ENCODE measurements around the gene ALDOB. TPM values are rescaled to one million over a fixed set of nuclear protein-coding genes. Genes with fewer than 3 reads are reported as not detected.

The ALDOB gene
- not detected in 2 replicates for total RNA-seq

DNA sequence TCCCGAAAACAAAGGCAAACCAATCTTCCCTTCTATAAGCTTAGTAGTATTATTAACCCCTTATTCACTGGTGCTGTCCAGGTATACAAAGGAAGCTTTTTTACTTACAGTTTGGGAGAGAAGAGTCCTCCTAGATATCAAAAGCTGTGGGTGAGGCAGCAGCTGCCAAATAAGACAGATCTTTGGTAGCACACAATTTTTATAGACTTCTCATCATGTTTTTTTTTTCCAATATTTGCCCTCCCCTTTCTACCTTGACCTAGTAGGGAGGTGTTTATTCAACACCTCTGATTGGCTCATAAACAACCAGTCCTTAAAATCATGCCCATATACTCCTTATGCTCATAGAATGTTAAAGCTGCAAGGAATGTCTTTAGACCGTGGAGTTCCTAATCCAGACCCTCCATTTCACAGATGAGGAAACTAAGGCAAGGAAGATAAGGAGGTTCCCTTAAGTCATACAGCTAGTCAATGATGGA lies at the start of gene ALDOB:
TSS of gene ALDOB (minus strand) at position 174 of the 479 bp plus-strand sequence. CDS start 4,887 bp downstream, outside the sequence.
- no peak within 1 kb of the TSS for H3K4me3 ChIP-seq (ENCODE audit: low read depth, low read length)
- TF ChIP-seq, protein P1, sequence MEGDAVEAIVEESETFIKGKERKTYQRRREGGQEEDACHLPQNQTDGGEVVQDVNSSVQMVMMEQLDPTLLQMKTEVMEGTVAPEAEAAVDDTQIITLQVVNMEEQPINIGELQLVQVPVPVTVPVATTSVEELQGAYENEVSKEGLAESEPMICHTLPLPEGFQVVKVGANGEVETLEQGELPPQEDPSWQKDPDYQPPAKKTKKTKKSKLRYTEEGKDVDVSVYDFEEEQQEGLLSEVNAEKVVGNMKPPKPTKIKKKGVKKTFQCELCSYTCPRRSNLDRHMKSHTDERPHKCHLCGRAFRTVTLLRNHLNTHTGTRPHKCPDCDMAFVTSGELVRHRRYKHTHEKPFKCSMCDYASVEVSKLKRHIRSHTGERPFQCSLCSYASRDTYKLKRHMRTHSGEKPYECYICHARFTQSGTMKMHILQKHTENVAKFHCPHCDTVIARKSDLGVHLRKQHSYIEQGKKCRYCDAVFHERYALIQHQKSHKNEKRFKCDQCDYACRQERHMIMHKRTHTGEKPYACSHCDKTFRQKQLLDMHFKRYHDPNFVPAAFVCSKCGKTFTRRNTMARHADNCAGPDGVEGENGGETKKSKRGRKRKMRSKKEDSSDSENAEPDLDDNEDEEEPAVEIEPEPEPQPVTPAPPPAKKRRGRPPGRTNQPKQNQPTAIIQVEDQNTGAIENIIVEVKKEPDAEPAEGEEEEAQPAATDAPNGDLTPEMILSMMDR (IDR thresholded peaks at IDR 0.05; ENCODE audit: insufficient read depth, low read depth, low read length): no peak
- no peak for DNase-seq (ENCODE audit: low read depth)

DNA sequence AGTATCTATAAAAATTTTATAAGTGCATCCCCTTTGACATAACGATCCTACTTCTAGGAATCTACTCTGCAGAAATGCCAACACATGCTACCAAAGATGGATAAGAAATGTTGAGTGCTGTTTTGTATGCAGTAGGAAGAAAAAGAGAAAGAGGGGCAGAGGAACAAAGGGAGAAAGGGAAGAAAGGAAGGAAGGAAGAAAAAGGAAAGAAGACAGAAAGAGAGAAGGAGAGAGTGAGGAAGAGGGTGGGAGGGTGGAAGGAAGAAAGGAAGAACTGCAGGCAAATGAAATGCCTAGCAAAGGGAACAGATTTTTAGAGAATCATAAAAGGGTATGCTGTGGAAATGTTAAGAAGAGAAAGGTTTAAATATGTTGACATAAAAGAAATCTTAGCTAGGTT lies 48.5 kb upstream of the ALDOB start:
- no peak for DNase-seq (ENCODE audit: low read depth)
- TF ChIP-seq, protein P1 (IDR thresholded peaks at IDR 0.05; ENCODE audit: insufficient read depth, low read depth, low read length): no peak
- H3K4me3 ChIP-seq (ENCODE audit: low read depth, low read length): no peak overlapping the region

DNA sequence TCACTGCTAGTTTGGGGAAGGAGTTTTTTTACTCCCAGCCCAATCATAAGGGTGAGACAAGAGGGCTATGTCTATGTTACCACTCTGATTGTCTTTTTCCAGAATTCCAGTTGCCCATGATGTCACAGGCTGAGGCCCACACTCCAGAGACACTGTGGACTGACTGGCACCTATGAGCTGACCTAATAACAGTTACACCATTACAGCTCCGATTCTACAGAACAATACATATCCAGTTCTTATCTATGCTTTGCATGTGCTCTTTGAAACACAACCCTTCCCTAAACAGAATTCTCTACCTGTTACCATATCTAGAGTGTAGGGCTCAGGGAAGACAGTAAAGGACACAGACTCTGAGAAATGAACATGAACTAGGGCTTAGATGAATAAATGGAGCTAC lies 45.7 kb upstream of the ALDOB start:
- TF ChIP-seq, protein P1 (IDR thresholded peaks at IDR 0.05; ENCODE audit: insufficient read depth, low read depth, low read length): no peak
- DNase-seq (ENCODE audit: low read depth): no peak
- no peak overlapping the region for H3K4me3 ChIP-seq (ENCODE audit: low read depth, low read length)

DNA sequence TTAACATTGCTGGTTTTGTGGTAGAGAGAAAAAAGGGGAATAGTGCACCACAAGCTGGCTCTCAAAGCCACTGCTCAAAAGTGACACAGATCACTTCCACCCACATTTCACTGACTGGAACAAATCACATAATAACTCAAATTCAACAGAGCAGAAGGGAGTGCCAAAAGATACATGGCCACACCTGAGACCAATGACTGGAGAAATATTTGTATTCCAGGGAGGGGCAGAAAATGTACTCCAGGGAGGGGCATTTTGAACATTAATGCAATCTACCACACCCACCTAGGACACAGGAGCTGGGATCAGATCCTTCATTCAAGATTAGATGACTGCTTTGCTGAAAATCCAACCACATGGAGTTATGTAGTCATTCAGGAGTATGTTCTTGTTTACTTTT lies 44.8 kb upstream of the ALDOB start:
- DNase-seq (ENCODE audit: low read depth): no peak
- H3K4me3 ChIP-seq (ENCODE audit: low read depth, low read length): no peak overlapping the region
- TF ChIP-seq, protein P1 (IDR thresholded peaks at IDR 0.05; ENCODE audit: insufficient read depth, low read depth, low read length): no peak

DNA sequence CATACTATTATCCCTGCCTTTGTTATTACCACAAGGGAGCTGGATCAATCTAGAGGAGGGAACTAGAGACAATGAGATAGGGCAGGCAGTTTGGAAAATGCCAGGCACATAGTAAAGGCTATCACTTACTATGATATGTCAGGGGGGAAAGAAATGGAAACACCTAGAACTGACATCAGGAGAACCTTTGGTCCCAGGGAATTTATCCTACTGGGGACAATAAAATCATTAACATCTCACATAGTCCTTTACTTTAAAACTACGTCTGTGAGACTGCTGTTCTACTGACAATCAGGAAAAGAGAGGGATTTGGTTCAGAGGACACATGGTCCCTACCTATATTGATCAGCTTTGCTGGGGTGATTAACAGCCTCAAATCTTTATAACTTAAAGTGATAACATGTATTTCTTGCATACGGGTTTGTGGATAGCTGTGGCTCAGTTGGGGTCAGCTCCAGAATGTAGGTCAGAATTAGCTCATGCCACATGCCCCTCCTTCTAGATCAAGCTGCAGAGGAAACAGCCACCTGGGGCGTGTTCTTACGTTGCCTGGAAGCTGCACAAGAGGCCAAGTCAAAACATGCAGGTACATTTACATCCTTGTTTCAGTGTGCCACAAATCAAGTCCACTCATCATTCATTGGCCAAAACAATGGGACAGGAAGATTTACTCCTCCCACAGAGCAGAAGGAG lies 43.9 kb upstream of the ALDOB start:
- DNase-seq (ENCODE audit: low read depth): no peak
- TF ChIP-seq, protein P1 (IDR thresholded peaks at IDR 0.05; ENCODE audit: insufficient read depth, low read depth, low read length): no peak
- no peak overlapping the region for H3K4me3 ChIP-seq (ENCODE audit: low read depth, low read length)

DNA sequence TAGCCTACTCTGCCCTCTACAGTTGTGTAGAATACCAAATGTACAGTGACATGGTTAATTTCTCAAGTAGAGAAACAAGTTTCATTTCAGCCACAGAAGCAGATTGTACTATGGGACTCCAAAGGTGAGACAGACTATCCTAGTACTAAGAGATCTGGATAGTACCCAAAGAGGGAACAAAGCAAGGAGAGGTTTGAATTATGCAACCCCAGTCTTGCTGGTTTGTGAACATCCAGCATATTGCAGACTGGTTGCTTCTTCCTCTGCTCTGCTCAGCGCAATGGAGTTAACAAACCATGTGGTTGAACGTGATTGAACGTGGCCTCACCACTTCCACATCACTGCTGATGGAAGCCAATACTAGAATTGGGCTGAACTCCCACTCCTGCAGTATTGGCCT lies 43.3 kb upstream of the ALDOB start:
- DNase-seq (ENCODE audit: low read depth): no peak
- TF ChIP-seq, protein P1 (IDR thresholded peaks at IDR 0.05; ENCODE audit: insufficient read depth, low read depth, low read length): no peak

DNA sequence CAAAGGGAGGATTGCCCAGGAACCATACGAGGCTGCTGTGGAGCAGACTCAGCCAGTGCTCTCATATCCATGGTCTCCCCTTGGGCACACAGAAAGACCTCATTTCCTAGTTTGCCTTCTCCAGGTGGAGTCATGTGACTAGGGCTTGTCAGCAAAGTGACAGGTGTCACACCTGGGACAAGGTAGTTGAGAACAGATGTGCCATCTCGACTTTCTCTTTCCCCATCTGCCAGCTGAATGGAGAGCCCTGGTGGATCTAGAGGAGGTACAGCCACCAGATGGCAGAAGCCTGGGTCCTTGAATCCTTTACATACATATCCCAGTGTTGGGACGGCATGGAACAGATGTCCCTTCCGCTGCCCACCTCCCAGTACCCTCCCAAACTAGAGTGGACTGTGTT lies 42.9 kb upstream of the ALDOB start:
- TF ChIP-seq, protein P1 (IDR thresholded peaks at IDR 0.05; ENCODE audit: insufficient read depth, low read depth, low read length): no peak
- DNase-seq (ENCODE audit: low read depth): no peak
- H3K4me3 ChIP-seq (ENCODE audit: low read depth, low read length): no peak overlapping the region

More for the DNA sequence above, 43.3 kb upstream of the ALDOB start:
- no peak overlapping the region for H3K4me3 ChIP-seq (ENCODE audit: low read depth, low read length)
